HG02885 (cell line): ENCODE results near the gene OXSR1.

Source experiments
- ATAC-seq: cut with Tn5 transposase; IDR thresholded peaks from one replicate; pipeline ENCODE4 v1.9.1; 2021; ENCODE audit warnings: mild to moderate bottlenecking; ENCODE audit not compliant: unreplicated experiment, poor library complexity

OXSR1 gene

DNA sequence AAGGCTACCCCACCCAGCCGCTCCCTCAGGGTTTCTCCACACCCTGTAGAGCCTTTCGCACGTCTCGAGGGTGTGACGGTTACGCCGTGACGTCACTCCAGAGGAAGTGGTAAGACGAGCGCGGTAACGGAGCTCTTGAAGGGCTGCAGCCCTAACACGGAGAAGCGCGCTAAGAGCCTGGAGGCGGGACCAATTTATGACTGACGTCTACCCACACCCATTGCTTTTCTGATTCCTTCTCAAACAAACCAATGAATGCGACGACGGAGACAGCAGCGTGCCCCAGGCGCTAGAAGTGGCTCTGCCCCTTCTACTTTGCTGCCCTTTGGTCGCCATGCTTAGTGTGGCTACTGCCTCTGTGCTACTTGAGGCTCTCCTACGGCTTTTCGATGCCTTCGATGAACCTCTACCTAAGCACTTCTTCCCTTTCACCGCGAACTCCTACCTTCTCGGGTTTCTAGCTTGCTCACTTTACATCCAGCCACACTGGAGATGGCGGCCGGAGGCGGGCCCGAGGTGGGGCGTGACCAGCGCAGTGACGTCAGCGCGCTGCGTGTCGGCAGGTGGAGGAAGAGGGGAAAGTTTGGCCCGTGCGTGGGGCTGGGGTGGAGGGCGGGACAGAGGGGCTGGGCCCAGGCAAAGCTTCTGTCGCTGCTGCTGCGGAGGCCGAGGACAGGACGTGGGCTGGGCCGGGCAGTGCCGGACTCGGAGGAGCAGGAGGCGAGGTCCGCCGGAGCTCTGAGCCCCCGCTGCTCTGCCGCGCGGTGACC lies at the start of gene OXSR1:
Gene OXSR1 (plus strand): TSS at position 586 of the 770 bp plus-strand sequence. CDS start 340 bp downstream, outside the sequence.
- ATAC-seq: peak; percentile 88

DNA sequence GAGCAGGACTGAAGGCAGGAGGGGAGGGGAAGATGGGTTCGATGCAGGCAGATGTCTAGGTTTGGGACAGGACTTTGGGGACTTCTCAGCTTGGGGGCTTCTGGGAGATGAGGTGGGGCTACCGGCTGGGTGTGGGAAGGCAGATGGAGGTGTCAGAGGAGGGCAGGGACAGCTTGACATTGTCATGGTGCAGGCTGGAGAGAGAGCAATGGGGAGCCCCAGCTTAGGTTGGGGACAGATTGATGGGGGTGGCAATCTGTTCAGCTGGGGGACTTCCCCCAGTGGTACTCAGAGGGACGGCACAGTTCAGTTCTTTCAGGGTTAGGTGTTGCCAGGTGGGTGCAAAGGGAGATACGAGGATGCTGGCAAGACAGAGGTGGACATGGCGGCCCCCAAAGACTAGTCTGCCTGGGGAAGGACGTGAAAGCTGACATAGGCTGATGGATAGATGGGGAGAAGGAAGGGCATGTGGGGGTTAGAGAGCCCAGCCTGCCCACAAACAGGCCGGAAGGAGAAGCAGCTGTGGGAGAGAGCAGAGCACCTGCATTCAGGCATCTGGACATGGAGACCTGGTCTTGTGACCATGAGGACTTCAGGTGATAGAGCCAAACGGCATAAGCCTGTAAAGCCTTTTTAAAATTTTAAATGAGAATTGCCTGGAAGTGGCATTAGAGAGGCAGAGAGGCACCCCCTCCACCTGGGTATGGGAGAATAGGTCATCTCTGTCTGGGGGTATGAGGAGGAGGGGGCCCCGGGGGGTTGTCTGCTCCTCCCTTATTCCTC lies 49.5 kb upstream of the OXSR1 start:
- ATAC-seq: no peak

DNA sequence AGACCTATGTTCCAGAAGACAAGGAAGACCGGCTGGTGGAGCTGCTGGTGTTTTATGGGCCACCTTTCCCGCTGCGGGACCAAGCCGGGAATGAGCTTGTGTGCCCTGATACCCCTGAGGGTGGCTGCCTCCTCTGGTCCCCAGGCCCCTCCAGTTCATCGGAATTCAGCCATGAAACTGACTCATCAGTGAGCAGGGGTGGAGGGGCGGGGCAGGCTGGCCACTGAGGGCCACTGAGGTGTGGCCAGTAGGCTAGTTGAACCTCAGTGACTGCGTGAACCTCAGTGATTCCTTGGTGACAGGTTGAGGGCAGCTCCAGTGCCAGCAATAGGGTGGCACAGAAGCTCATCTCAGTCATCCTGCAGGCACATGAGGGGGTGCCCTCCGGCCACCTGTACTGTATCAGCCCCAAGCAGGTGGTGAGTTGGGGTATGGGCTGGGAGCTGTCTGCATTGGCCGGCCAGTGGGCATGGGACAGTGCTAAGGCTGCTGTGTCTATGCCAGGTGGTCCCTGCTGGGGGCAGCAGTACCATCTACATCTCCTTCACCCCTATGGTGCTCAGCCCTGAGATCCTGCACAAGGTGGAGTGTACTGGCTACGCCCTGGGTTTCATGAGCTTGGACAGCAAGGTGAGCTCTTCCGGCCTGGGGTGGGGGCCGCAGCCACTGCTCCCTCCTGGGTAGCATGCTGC lies 48.7 kb upstream of the OXSR1 start:
- no peak for ATAC-seq

GRCh38 chr3:38117163-38117716 lies 48.1 kb upstream of the OXSR1 start:
- no peak for ATAC-seq

GRCh38 chr3:38117748-38118420 lies 47.5 kb upstream of the OXSR1 start:
- ATAC-seq: peak; percentile 71

- ATAC-seq: no peak
Observed at GRCh38 chr3:38118421-38119247, 46.7 kb upstream of the OXSR1 start.

- ATAC-seq: no peak
Observed at GRCh38 chr3:38119248-38119544, 46.1 kb upstream of the OXSR1 start.

GRCh38 chr3:38119821-38120692 lies 45.3 kb upstream of the OXSR1 start:
- ATAC-seq: no peak

GRCh38 chr3:38120693-38121450 lies 44.5 kb upstream of the OXSR1 start:
- ATAC-seq: no peak

- no peak for ATAC-seq
Observed at GRCh38 chr3:38121451-38121831, 43.9 kb upstream of the OXSR1 start.

- no peak for ATAC-seq
Observed at GRCh38 chr3:38121832-38122461, 43.4 kb upstream of the OXSR1 start.

DNA sequence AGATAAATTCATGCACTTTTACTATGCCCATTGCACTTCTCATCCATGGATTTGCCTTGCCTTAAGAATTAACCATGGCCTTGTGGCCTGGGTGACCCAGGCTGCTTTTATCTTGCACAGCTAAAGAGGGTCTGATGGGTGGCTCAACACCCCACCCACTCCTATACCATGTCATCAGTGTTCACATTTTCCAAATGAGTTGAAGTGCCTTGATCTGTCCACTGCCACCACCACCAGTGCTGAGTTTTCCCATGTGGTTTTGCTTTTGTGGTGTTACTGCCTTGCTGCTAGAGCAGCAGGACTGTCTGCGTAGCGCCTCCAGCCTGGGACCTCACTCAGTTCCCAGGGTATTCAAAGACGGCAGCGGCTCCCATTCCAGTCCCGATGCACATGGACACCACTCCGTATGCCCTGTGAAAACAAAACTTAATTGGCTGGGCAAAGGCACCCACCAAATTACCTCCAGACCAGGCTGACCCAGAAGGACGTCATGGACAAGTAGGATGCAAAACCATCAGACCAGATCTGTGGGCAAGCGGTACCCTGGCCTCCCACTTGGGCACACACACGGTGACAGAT lies 42.5 kb upstream of the OXSR1 start:
- no peak for ATAC-seq

- no peak for ATAC-seq
Observed at GRCh38 chr3:38124324-38125122, 40.8 kb upstream of the OXSR1 start.

GRCh38 chr3:38125305-38126120 lies 39.8 kb upstream of the OXSR1 start:
- no peak for ATAC-seq

DNA sequence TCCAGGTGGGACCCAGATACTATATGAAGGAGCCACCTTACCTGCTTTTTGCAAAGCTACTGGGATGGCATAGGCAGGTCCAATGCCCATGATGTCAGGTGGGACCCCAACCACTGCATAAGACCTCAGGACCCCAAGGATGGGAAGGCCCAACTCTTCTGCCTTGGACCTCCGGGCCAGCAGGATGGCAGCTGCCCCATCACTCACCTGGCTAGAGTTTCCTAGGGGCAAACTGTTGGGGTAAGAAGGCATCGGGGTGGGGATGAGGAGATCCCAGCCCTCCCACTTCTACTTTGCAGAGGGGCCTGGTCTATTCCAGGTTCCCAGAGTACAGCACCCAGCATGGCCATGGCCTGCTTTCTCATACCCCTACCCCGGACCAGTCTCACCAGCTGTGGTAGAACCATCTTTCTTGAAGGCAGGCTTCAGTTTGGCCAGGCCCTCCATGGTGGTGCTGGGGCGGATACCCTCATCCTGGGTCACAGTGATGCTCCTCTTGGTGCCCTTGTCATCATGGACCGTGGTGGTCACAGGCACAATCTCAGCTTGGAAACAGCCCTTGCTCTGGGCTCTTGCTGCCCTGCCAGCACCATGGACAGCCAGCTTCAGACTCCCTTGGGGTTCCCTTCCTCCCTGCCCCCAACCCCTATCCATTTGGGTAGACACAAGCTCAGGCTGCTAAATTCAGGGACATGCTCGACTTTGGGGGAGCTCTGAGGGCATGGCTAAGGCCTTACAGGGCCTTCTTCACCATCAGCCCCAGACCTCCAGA lies 39.0 kb upstream of the OXSR1 start:
- no peak for ATAC-seq
